IMR-90 (cell line): Measurements from ENCODE around the gene TXNRD1. TPM values are rescaled to one million over a fixed set of nuclear protein-coding genes. Genes with fewer than 3 reads are reported as not detected.

Experiments
- ATAC-seq: fragments of 200-7000 bp; cut with Tn5 transposase; 2 replicates; pipeline ENCODE4 v1.9.1; 2020; ENCODE audit warnings: low read depth, mild to moderate bottlenecking, moderate library complexity
- BruUV-seq: library from RNA; stranded (reverse); fragments of 400-500 nt; replicated peaks from 2 replicates; lab custom pipeline; 2021; lab: Mats Ljungman, UMichigan
- CTCF ChIA-PET: fragments of 300-600 bp; formaldehyde crosslinking; extraction: SDS; loops from one replicate; lab custom pipeline; 2021; ENCODE audit warnings: antibody characterized with exemption; lab: Yijun Ruan, JAX
- POLR2A ChIA-PET: fragments of 300-600 bp; sonication (Branson Sonifier 250); formaldehyde crosslinking; loops from one replicate; lab custom pipeline; 2022; ENCODE audit warnings: antibody characterized with exemption; ENCODE audit not compliant: unreplicated experiment; lab: Charles Lee
- DNase-seq: peaks from one replicate; pipeline ENCODE4 v3.0.0; 2013
- H2AFZ ChIP-seq: replicated peaks from 2 replicates; pipeline ENCODE3; 2013; ENCODE audit warnings: low read length, mild to moderate bottlenecking; ENCODE audit not compliant: poor library complexity
- H2AK5ac ChIP-seq: 2 replicates; pipeline ENCODE4 v1.6.1; 2013; ENCODE audit warnings: low read depth, low read length, inconsistent platforms
- H2AK9ac ChIP-seq: replicated peaks from 2 replicates; pipeline ENCODE3; 2013; ENCODE audit warnings: mild to moderate bottlenecking, low read depth, low read length, moderate library complexity; ENCODE audit not compliant: poor library complexity
- H2BK120ac ChIP-seq: 2 replicates; pipeline ENCODE4 v1.6.1; 2013; ENCODE audit warnings: low read depth, low read length, inconsistent platforms
- H2BK15ac ChIP-seq: 3 replicates; pipeline ENCODE4 v1.6.1; 2013; ENCODE audit warnings: low read depth, low read length, inconsistent platforms
- H2BK20ac ChIP-seq: 2 replicates; pipeline ENCODE4 v1.6.1; 2013; ENCODE audit warnings: low read depth, mild to moderate bottlenecking, inconsistent platforms, low read length, moderate library complexity
- H2BK5ac ChIP-seq: 2 replicates; pipeline ENCODE4 v1.6.1; 2013; ENCODE audit warnings: mild to moderate bottlenecking, low read depth, low read length, inconsistent platforms; ENCODE audit not compliant: poor library complexity, severe bottlenecking
- H3K14ac ChIP-seq: replicated peaks from 2 replicates; pipeline ENCODE4 v1.6.1; 2013; ENCODE audit warnings: low read depth, low read length, inconsistent platforms
- H3K18ac ChIP-seq: 2 replicates; pipeline ENCODE4 v1.6.1; 2013; ENCODE audit warnings: low read depth, low read length, control low read depth
- H3K23ac ChIP-seq: 2 replicates; pipeline ENCODE4 v1.6.1; 2013; ENCODE audit warnings: low read depth, low read length, inconsistent platforms
- H3K27ac ChIP-seq: 2 replicates; pipeline ENCODE4 v1.5.1; 2013; ENCODE audit warnings: mild to moderate bottlenecking, control low read depth, low read length; ENCODE audit not compliant: insufficient read depth
- H3K27me3 ChIP-seq: 2 replicates; pipeline ENCODE4 v1.6.1; 2013; ENCODE audit warnings: low read length; ENCODE audit not compliant: control insufficient read depth, insufficient read depth
- H3K36me3 ChIP-seq: 2 replicates; pipeline ENCODE4 v1.6.1; 2013; ENCODE audit warnings: low read length, mixed read lengths; ENCODE audit not compliant: control insufficient read depth, insufficient read depth
- H3K4ac ChIP-seq: 2 replicates; pipeline ENCODE4 v1.6.1; 2013; ENCODE audit warnings: low read depth, low read length, inconsistent platforms
- H3K4me1 ChIP-seq: 2 replicates; pipeline ENCODE4 v1.6.1; 2013; ENCODE audit warnings: low read length, mixed read lengths; ENCODE audit not compliant: control insufficient read depth, insufficient read depth
- H3K4me2 ChIP-seq: 2 replicates; pipeline ENCODE4 v1.6.1; 2013; ENCODE audit warnings: low read depth, mild to moderate bottlenecking, control low read depth, low read length, moderate library complexity
- H3K4me3 ChIP-seq: 2 replicates; pipeline ENCODE4 v1.5.1; 2013; ENCODE audit warnings: low read depth, mild to moderate bottlenecking, control low read depth, low read length, moderate library complexity; ENCODE audit not compliant: insufficient read depth
- H3K56ac ChIP-seq: 2 replicates; pipeline ENCODE4 v1.6.1; 2013; ENCODE audit warnings: low read length, inconsistent platforms; ENCODE audit not compliant: insufficient read depth; ENCODE audit errors: extremely low read depth
- H3K79me1 ChIP-seq, 2 experiments: 2 replicates each; pipeline ENCODE4 v1.6.1; 2013; ENCODE audit warnings: low read length in 2 of 2, inconsistent platforms in 1 of 2, low read depth in 1 of 2
- H3K9ac ChIP-seq: 2 replicates; pipeline ENCODE4 v1.6.1; 2013; ENCODE audit warnings: low read depth, low read length, control low read depth
- H3K9me1 ChIP-seq: 2 replicates; pipeline ENCODE4 v1.6.1; 2013; ENCODE audit warnings: low read length, inconsistent platforms; ENCODE audit not compliant: insufficient read depth
- H3K9me3 ChIP-seq: 2 replicates; pipeline ENCODE4 v1.6.1; 2013; ENCODE audit warnings: low read length; ENCODE audit not compliant: control insufficient read depth, insufficient read depth
- H4K20me1 ChIP-seq: 2 replicates; pipeline ENCODE4 v1.6.1; 2013; ENCODE audit warnings: low read length, inconsistent platforms; ENCODE audit not compliant: insufficient read depth
- H4K5ac ChIP-seq: 2 replicates; pipeline ENCODE4 v1.6.1; 2013; ENCODE audit warnings: mild to moderate bottlenecking, low read depth, low read length, control low read depth
- H4K8ac ChIP-seq, 2 experiments: 2 replicates each; pipeline ENCODE4 v1.6.1; 2013; ENCODE audit warnings: low read depth in 2 of 2, low read length in 2 of 2, control low read depth in 1 of 2, inconsistent platforms in 1 of 2
- H4K91ac ChIP-seq: 2 replicates; pipeline ENCODE4 v1.6.1; 2013; ENCODE audit warnings: low read depth, low read length, inconsistent platforms; ENCODE audit not compliant: insufficient read depth
- BHLHE40 ChIP-seq: fragments of 150-350 bp; IDR thresholded peaks from 2 replicates; pipeline ENCODE4 v1.6.1; 2016; ENCODE audit warnings: mild to moderate bottlenecking, low read depth, low read length
- CEBPB ChIP-seq: IDR thresholded peaks from 2 replicates; pipeline ENCODE4 v1.6.1; 2012; ENCODE audit warnings: low read depth, low read length, improper control_type of control experiment
- CHD1 ChIP-seq: IDR thresholded peaks from 2 replicates; pipeline ENCODE4 v1.6.1; 2012; ENCODE audit warnings: low read depth, low read length, improper control_type of control experiment
- CTCF ChIP-seq: conservative IDR thresholded peaks from 2 replicates; pipeline ENCODE4 v1.5.1; 2012; ENCODE audit warnings: mild to moderate bottlenecking, low read depth, low read length, improper control_type of control experiment
- ELK1 ChIP-seq: fragments of 150-350 bp; IDR thresholded peaks from 2 replicates; pipeline ENCODE4 v1.6.1; 2016; ENCODE audit warnings: low read depth, mild to moderate bottlenecking, low read length, moderate library complexity, borderline replicate concordance
- FOS ChIP-seq: fragments of 150-350 bp; IDR thresholded peaks from 2 replicates; pipeline ENCODE4 v1.6.1; 2016; ENCODE audit warnings: low read depth, low read length
- MAFK ChIP-seq: IDR thresholded peaks from 2 replicates; pipeline ENCODE4 v1.6.1; 2012; ENCODE audit warnings: low read depth, low read length, improper control_type of control experiment
- MAZ ChIP-seq: IDR thresholded peaks from 2 replicates; pipeline ENCODE4 v1.6.1; 2012; ENCODE audit warnings: low read depth, mild to moderate bottlenecking, low read length, improper control_type of control experiment, moderate library complexity, borderline replicate concordance
- MXI1 ChIP-seq: IDR thresholded peaks from 2 replicates; pipeline ENCODE4 v1.6.1; 2012; ENCODE audit warnings: low read depth, mild to moderate bottlenecking, low read length, moderate library complexity, borderline replicate concordance
- NFE2L2 ChIP-seq: fragments of 150-350 bp; IDR thresholded peaks from 2 replicates; pipeline ENCODE4 v1.6.1; 2016; ENCODE audit warnings: low read depth, mild to moderate bottlenecking, low read length
- POLR2A ChIP-seq: IDR thresholded peaks from 2 replicates; pipeline ENCODE4 v1.6.1; 2012; ENCODE audit warnings: mild to moderate bottlenecking, low read depth, low read length
- RAD21 ChIP-seq: IDR thresholded peaks from 2 replicates; pipeline ENCODE4 v1.6.1; 2012; ENCODE audit warnings: low read length, improper control_type of control experiment
- RCOR1 ChIP-seq: IDR thresholded peaks from 2 replicates; pipeline ENCODE4 v1.6.1; 2012; ENCODE audit warnings: mild to moderate bottlenecking, low read length, improper control_type of control experiment; ENCODE audit not compliant: insufficient replicate concordance
- RFX5 ChIP-seq: IDR thresholded peaks from 2 replicates; pipeline ENCODE4 v1.8.0; 2012; ENCODE audit warnings: low read depth, mild to moderate bottlenecking, low read length, moderate library complexity
- SMC3 ChIP-seq: fragments of 150-350 bp; IDR thresholded peaks from 2 replicates; pipeline ENCODE4 v1.6.1; 2016; ENCODE audit warnings: low read depth, mild to moderate bottlenecking, antibody characterized with exemption, low read length, moderate library complexity
- USF2 ChIP-seq: fragments of 150-350 bp; IDR thresholded peaks from 2 replicates; pipeline ENCODE4 v1.6.1; 2017; ENCODE audit warnings: mild to moderate bottlenecking, antibody characterized with exemption, low read length, low read depth
- whole genome bisulfite sequencing, 2 experiments: methylation state at CpG; one replicate each; pipeline versions ENCODE4 v1.1.5 to v1.1.7; 2013; ENCODE audit warnings: missing lambda C conversion rate in 2 of 2; ENCODE audit not compliant: insufficient read length in 1 of 2; ENCODE audit errors: extremely low coverage in 2 of 2; 5-methylcytosine and 5-hydroxymethylcytosine counted together
- dilution Hi-C: fragments of 300-500 bp; cut with HindIII; formaldehyde crosslinking; loops from one replicate; pipeline ENCODE4 v1.14.3; 2018; ENCODE audit warnings: low sequenced_read_pairs; ENCODE audit not compliant: unreplicated experiment
- in situ Hi-C: fragments of 300-500 bp; cut with MboI; formaldehyde crosslinking; loops from 3 replicates; pipeline ENCODE4 v1.14.3; 2019; ENCODE audit warnings: low sequenced_read_pairs, inconsistent platforms, mixed read lengths
- intact Hi-C: fragments of 100-400 bp; cut with micrococcal nuclease; formaldehyde crosslinking; loops from 2 replicates; pipeline ENCODE4 v1.10.0; 2022
- polyA plus RNA-seq, 3 experiments: library from polyadenylated mRNA; depleted of rRNA; stranded (reverse); fragments of >200 nt; gene quantifications; 2 replicates each; pipeline ENCODE4 v1.2.3, GENCODE V29; 2012; ENCODE audit warnings: low replicate concordance in 1 of 3
- total RNA-seq: library from RNA; depleted of rRNA; stranded (reverse); fragments of >200 nt; gene quantifications from 2 replicates; pipeline ENCODE4 v1.2.3, GENCODE V29; 2012

TXNRD1 gene
- total and polyA plus RNA-seq, 2 of the 4 experiments (the other 2 are of a cell fraction): 379 to 582 TPM

GRCh38 chr12:104340177-104340576 lies 124.6 kb downstream of the TXNRD1 start:
- no peak overlapping the region for H2BK120ac ChIP-seq
- no peaks in the 10 kb centered on the region for H3K27me3 ChIP-seq
- no peak overlapping the region for H2AFZ ChIP-seq
- no peak overlapping the region for H2BK15ac ChIP-seq
- H3K14ac ChIP-seq: no peak overlapping the region
- DNase-seq: peak; percentile 33
- peaks cover 7% of the 10 kb centered on the region; the same call in 1 of the 2 replicates for H3K4me1 ChIP-seq
- no peak overlapping the region for H3K4ac ChIP-seq
- no peak overlapping the region for H3K4me3 ChIP-seq
- no peak overlapping the region for H2BK20ac ChIP-seq
- H3K56ac ChIP-seq: no peak overlapping the region
- dilution Hi-C loops (no loop called here), in situ Hi-C loops (no loop called here), intact Hi-C loops (no loop called here)
- peaks cover 74% of the 10 kb centered on the region for H4K20me1 ChIP-seq
- no peak overlapping the region for H2AK5ac ChIP-seq
- no peak overlapping the region for H3K4me2 ChIP-seq
- TF ChIP-seq FOS (no peak), CHD1 (no peak), SMC3 (no peak), MAFK (no peak), BHLHE40 (no peak), RCOR1 (no peak), POLR2A (no peak), MAZ (no peak), MXI1 (no peak), CEBPB (no peak), NFE2L2 (no peak), ELK1 (no peak), RFX5 (no peak), USF2 (no peak), RAD21 (no peak), CTCF (no peak)
- no peak overlapping the region for H3K23ac ChIP-seq
- no peak overlapping the region for H2AK9ac ChIP-seq
- peaks cover 11% of the 10 kb centered on the region for H3K9me1 ChIP-seq
- ATAC-seq: no peak
- H3K36me3 ChIP-seq: peaks cover 59% of the 10 kb centered on the region
- no peak overlapping the region for H3K9ac ChIP-seq
- no peak overlapping the region for H4K5ac ChIP-seq
- no peak overlapping the region for H2BK5ac ChIP-seq
- peak overlapping the region; percentile 52; the same call in 1 of the 2 replicates for H3K27ac ChIP-seq
- ChIA-PET POLR2A (no interaction called here), CTCF (no interaction called here)
- no peak overlapping the region for H4K91ac ChIP-seq
- BruUV-seq: no TSS peak
- no CpG with 5 or more reads among the region's 1 CpG for WGBS, 2 experiments
- no peak overlapping the region for H4K8ac ChIP-seq
- no peaks in the 10 kb centered on the region for H3K9me3 ChIP-seq
- no peak overlapping the region for H3K18ac ChIP-seq
- peaks cover 41 to 65% of the 10 kb centered on the region in 2 experiments for H3K79me1 ChIP-seq
